Adrenal gland (tissue), 12 donors: ENCODE measurements around the gene CYB561A3. TPM values are rescaled to one million over a fixed set of nuclear protein-coding genes. Genes with fewer than 3 reads are reported as not detected.
A peak's percentile ranks its signal among the peaks of the same experiment; 100 is the strongest.

Experiments
- DNase-seq, 7 donors: peaks; one replicate each; pipeline ENCODE4 v3.0.0-alpha.2; 2019 to 2020
- H3K27ac ChIP-seq, 5 donors: fragments of 200-600 bp; sonication (generic) in 4 of 5; 1 replicate in 3 of 5; 2 replicates in 2 of 5; pipeline versions ENCODE4 v1.5.1 to v1.8.0; 2016 to 2020; ENCODE audit warnings: mild to moderate bottlenecking in 1 of 5
- H3K27me3 ChIP-seq: fragments of 200-600 bp; 2 replicates; pipeline ENCODE4 v1.8.0; 2021
- H3K36me3 ChIP-seq, 2 donors: fragments of 200-600 bp; replicated peaks in 1 of 2; 1 replicate in 1 of 2; 2 replicates in 1 of 2; pipeline versions ENCODE4 v1.5.1 to v1.8.0; 2018 to 2022
- H3K4me1 ChIP-seq, 2 donors: fragments of 200-600 bp; replicated peaks in 1 of 2; 1 replicate in 1 of 2; 2 replicates in 1 of 2; pipeline versions ENCODE4 v1.5.1 to v1.8.0; 2018 to 2021
- H3K4me3 ChIP-seq, 4 donors: fragments of 200-600 bp; sonication (generic) in 3 of 4; one replicate each; pipeline ENCODE4 v1.5.1; 2016 to 2018
- H3K9me3 ChIP-seq, 3 donors: fragments of 200-600 bp; sonication (generic) in 1 of 3; replicated peaks in 1 of 3; 1 replicate in 2 of 3; 2 replicates in 1 of 3; pipeline versions ENCODE4 v1.5.1 to v1.8.0; 2016 to 2021
- CTCF ChIP-seq, 6 experiments: fragments of 450-650 bp in 4 of 6; fragments of 200-600 bp in 2 of 6; sonication (generic) in 1 of 6; IDR thresholded peaks; 1 replicate in 5 of 6; 2 replicates in 1 of 6; pipeline versions ENCODE4 v1.5.1 to v1.8.0; 2016 to 2021; ENCODE audit warnings: antibody characterized with exemption in 6 of 6, mild to moderate bottlenecking in 2 of 6, moderate library complexity in 1 of 6
- POLR2A ChIP-seq, 2 donors: fragments of 450-650 bp; IDR thresholded peaks; one replicate each; pipeline ENCODE4 v1.6.1; 2017; ENCODE audit warnings: antibody characterized with exemption in 2 of 2, mild to moderate bottlenecking in 2 of 2, moderate library complexity in 1 of 2
- WGBS, 4 donors: extraction: QIAGEN DNeasy Blood & Tissue Kit in 2 of 4; methylation state at CpG; one replicate each; pipeline versions ENCODE4 v1.1.5 to v1.1.7; 2013 to 2017; 5-methylcytosine and 5-hydroxymethylcytosine counted together
- intact Hi-C, 2 donors: fragments of 100-400 bp; cut with DNase I; formaldehyde crosslinking; loops; one replicate each; pipeline versions ENCODE4 v1.14.1 to v1.15.0; 2022 to 2023
- polyA plus RNA-seq, 3 donors: library from polyadenylated mRNA; stranded (reverse); fragments of 200-250 nt in 2 of 3; fragments of 350-450 nt in 1 of 3; fragmentation: Illumina TruSeq in 1 of 3; extraction: RNeasy Lipid Tissue Mini Kit (QIAGEN cat#74804) in 1 of 3; gene quantifications; one replicate each; pipeline ENCODE4 v1.2.3, GENCODE V29; 2013 to 2014
- total RNA-seq, 9 donors: library from RNA; depleted of rRNA in 4 of 9; stranded (reverse); fragments of >200 nt in 4 of 9; fragments of 120-200 nt in 1 of 9; fragmentation: NEBNext Ultra II Directional in 1 of 9; extraction: Animal tissue kit (Norgen Biotek cat#: 25700) in 1 of 9; gene quantifications; one replicate each; pipeline versions ENCODE4 v1.1.0 to v1.2.4, GENCODE V29; 2013 to 2023
- donor health status: healthy with polysubstance abuse.
- donor health status: Bipolar disorder and iron deficiency.
- donor health status: DM: yes; HTN: yes; CAD: no.
- donor health status: DM: no; HTN: no; CAD: no.
- donor health status: DM: no; HTN: no; CAD: no.
- donor health status: DM: yes; HTN: yes; CAD: no.

CYB561A3 gene
- total and polyA plus RNA-seq, 12 donors = 46.1 to 1,306 (median 622) TPM

GRCh38 chr11:61339490-61339878 is 22.2 kb downstream of the CYB561A3 start:
- Histone ChIP-seq H3K27me3 (no peaks in the 10 kb centered on the region), H3K36me3 (peaks cover 0 to 29% of the 10 kb centered on the region in 2 donors), H3K27ac (no peak overlapping the region), H3K4me3 (no peak overlapping the region), H3K4me1 (peaks cover 13 to 40% of the 10 kb centered on the region in 2 donors), H3K9me3 (no peaks in the 10 kb centered on the region)
- DNase-seq = peak in 1 of 7 donors; percentile 26
- intact Hi-C loops = no loop called here
- TF ChIP-seq CTCF (IDR thresholded peaks at IDR 0.05) = no peak
- no peak for TF ChIP-seq POLR2A (IDR thresholded peaks at IDR 0.05)
- 89 to 98% (median 91%) methylated on average over 4 of the region's 4 CpGs for WGBS, 4 donors

GRCh38 chr11:61338783-61339489 is 22.7 kb downstream of the CYB561A3 start:
- H3K4me3 ChIP-seq = no peak overlapping the region
- DNase-seq = peak in 1 of 7 donors; percentile 25
- TF ChIP-seq POLR2A (IDR thresholded peaks at IDR 0.05) = no peak
- no peak for TF ChIP-seq CTCF (IDR thresholded peaks at IDR 0.05)
- no peaks in the 10 kb centered on the region for H3K27me3 ChIP-seq
- no peaks in the 10 kb centered on the region for H3K9me3 ChIP-seq
- intact Hi-C loops = no loop called here
- H3K36me3 ChIP-seq = peaks cover 0 to 29% of the 10 kb centered on the region in 2 donors
- H3K4me1 ChIP-seq = peaks cover 19 to 40% of the 10 kb centered on the region in 2 donors
- WGBS, 4 donors = 92 to 96% (median 94%) methylated on average over 8 to 26 of the region's 26 CpGs
- no peak overlapping the region for H3K27ac ChIP-seq

- H3K27me3 ChIP-seq = no peaks in the 10 kb centered on the region
- H3K27ac ChIP-seq = no peak overlapping the region
- H3K9me3 ChIP-seq = no peaks in the 10 kb centered on the region
- 90 to 95% (median 92%) methylated on average over 6 to 15 of the region's 15 CpGs for WGBS, 4 donors
- no peak overlapping the region for H3K4me3 ChIP-seq
- peaks cover 25 to 37% of the 10 kb centered on the region in 2 donors for H3K4me1 ChIP-seq
- intact Hi-C loops = loop anchor here (2.0 kb wide), 1 partner anchor 47 kb away; no protein-coding TSS in a partner anchor
- no peak for TF ChIP-seq POLR2A (IDR thresholded peaks at IDR 0.05)
- TF ChIP-seq CTCF (IDR thresholded peaks at IDR 0.05) = no peak
- peaks cover 0 to 18% of the 10 kb centered on the region in 2 donors for H3K36me3 ChIP-seq
- DNase-seq = peak in 1 of 7 donors; percentile 20
These were observed 23.8 kb downstream of the CYB561A3 start for GRCh38 chr11:61337706-61338470.

GRCh38 chr11:61336171-61336935 is 25.3 kb downstream of the CYB561A3 start:
- intact Hi-C loops = loop anchor here (2.0 kb wide), 1 partner anchor 48 kb away; no protein-coding TSS in a partner anchor

More at GRCh38 chr11:61336171-61336935, 25.3 kb downstream of the CYB561A3 start:
- no peaks in the 10 kb centered on the region for H3K27me3 ChIP-seq
- H3K27ac ChIP-seq = peak overlapping the region; percentile 82 to 98 (median 92)
- peak; percentile 76 to 91 (median 86) for DNase-seq
- no peak overlapping the region for H3K4me3 ChIP-seq
- TF ChIP-seq CTCF (IDR thresholded peaks at IDR 0.05) = peak; percentile 97 to 99 (median 99)
- no peak for TF ChIP-seq POLR2A (IDR thresholded peaks at IDR 0.05)
- 28 to 34% (median 29%) methylated on average over 8 of the region's 8 CpGs for WGBS, 4 donors
- H3K4me1 ChIP-seq = peaks cover 32 to 42% of the 10 kb centered on the region in 2 donors
- H3K36me3 ChIP-seq = peaks cover 0 to 14% of the 10 kb centered on the region in 2 donors
- H3K9me3 ChIP-seq = no peaks in the 10 kb centered on the region
